GM18502 (cell line): ENCODE data around the gene TMEM252.

ENCODE experiments used
- ATAC-seq: cut with Tn5 transposase; IDR thresholded peaks from one replicate; pipeline ENCODE4 v1.9.1; 2021; ENCODE audit warnings: mild to moderate bottlenecking; ENCODE audit not compliant: unreplicated experiment, poor library complexity

Gene TMEM252

GRCh38 chr9:68502279-68502678 lies 38.4 kb downstream of the TMEM252 start:
- no peak for ATAC-seq

- no peak for ATAC-seq
These were observed 40.0 kb downstream of the TMEM252 start for GRCh38 chr9:68500457-68501381.

GRCh38 chr9:68498816-68499215 lies 41.9 kb downstream of the TMEM252 start:
- no peak for ATAC-seq

GRCh38 chr9:68497629-68498028 lies 43.1 kb downstream of the TMEM252 start:
- ATAC-seq, result no peak

- no peak for ATAC-seq
These were observed 44.3 kb downstream of the TMEM252 start for GRCh38 chr9:68496356-68496755.

GRCh38 chr9:68495247-68495646 lies 45.4 kb downstream of the TMEM252 start:
- no peak for ATAC-seq

GRCh38 chr9:68493958-68494577 lies 46.6 kb downstream of the TMEM252 start:
- no peak for ATAC-seq

- no peak for ATAC-seq
These were observed 47.1 kb downstream of the TMEM252 start for GRCh38 chr9:68493541-68493940.

GRCh38 chr9:68492806-68493205 lies 47.9 kb downstream of the TMEM252 start:
- ATAC-seq, result no peak

GRCh38 chr9:68489646-68490045 lies 51.0 kb downstream of the TMEM252 start:
- no peak for ATAC-seq

- no peak for ATAC-seq
These were observed 52.6 kb downstream of the TMEM252 start for GRCh38 chr9:68488126-68488525.
